ENCODE measurements around the gene FLAD1.

The FLAD1 gene

DNA sequence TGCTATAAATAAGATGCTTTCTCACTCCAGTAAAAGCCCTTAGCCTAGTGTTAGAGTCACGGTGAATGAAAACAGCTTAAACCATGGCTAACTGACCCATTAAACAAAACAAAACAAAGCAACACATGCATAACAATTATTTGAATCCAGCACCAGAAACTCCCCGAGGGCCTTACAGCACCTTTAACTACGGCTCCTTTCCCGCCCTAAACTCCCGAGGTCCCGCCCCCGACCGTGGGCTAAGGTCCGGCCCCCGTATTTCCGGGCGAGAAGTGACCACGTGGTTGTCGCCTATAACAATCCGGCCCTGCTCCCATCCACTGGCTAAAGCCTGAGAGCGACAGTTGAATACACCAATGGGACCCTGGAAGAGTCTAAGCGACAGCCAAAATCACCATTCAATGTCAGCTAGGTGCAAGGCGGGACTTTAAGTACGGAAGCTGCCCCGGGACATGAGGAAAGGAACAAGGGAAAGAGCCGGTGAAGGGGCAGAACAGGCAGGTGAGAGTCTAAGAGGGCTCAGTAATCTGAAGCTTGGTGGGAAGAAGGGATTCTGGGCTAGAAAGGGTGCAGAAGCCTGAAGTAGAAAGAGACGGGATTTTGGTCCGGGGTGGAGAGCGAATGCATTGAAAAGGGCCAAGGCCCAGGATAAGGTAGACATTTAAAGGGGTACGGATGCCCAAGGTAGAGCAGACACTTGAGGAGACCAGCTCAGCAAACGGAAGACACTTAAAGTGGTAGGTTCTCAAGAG is at the start of gene FLAD1:
Gene FLAD1 (plus strand): TSS at position 448 of the 752 bp plus-strand sequence. CDS start 351 bp downstream, outside the sequence.
- peak; percentile 90 to 94 for DNase-seq (ENCODE audit: low read depth in 2 of 2)

DNA sequence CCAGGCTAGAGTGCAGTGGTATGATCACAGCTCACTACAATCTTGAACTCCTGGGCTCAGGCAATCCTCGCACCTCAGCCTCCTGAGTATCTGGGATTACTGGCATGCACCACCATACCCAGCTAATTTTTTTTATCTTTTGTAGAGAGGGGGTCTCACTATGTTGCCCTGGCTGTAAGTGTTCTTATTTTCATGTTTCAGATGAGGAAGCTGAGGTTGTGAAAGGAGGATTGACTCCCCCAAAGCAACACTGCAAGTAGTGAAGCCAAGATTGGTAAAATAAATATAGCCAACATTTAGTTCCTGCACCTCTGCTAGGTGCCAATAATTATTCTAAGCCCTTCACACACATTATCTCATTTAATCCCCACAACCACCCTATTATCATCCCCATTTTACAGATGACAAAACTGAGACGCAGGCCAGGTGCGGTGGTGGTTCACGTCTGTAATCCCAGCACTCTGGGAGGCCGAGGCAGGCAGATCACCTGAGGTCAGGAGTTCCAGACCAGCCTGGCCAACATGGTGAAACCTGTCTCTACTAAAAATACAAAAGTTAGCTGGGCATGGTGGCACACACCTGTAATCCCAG is 48.7 kb upstream of the FLAD1 start:
- no peak for DNase-seq (ENCODE audit: low read depth in 2 of 2)

DNA sequence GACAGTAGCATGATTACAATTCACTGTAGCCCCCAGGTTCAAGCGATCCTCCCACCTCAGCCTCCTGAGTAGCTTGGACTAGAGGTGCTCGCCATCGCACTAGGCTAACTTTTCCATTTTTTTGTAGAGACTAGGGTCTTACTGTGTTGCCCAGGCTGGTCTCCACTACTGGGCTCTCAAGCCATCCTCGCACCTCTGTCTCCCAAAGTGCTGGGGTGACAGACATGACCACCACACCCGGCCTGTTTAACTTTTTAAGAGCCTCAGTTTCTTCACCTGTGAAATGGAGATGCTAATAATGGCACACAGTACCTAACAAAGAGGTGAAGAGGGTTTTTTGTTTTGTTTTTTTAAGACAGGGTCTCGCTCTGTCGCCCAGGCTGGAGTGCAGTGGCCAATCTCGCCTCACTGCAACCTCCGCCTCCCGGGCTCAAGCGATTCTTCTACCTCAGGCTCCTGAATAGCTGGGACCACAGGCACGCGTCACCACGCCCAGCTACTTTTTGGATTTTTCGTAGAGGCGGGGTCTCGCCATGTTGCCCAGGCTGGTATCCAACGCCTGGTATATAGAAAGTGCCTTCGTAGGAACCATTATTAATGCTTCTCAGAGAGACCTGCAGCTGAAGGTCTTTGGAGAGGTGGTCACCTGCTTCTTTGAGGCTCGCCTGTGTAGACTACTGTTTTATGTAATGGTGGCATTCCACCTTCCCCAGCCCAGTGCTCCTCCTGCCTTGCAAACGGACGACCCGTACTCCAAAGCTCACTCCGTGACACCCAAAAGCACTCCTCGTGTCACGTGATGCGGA is 47.2 kb upstream of the FLAD1 start:
- no peak for DNase-seq (ENCODE audit: low read depth in 2 of 2)

DNA sequence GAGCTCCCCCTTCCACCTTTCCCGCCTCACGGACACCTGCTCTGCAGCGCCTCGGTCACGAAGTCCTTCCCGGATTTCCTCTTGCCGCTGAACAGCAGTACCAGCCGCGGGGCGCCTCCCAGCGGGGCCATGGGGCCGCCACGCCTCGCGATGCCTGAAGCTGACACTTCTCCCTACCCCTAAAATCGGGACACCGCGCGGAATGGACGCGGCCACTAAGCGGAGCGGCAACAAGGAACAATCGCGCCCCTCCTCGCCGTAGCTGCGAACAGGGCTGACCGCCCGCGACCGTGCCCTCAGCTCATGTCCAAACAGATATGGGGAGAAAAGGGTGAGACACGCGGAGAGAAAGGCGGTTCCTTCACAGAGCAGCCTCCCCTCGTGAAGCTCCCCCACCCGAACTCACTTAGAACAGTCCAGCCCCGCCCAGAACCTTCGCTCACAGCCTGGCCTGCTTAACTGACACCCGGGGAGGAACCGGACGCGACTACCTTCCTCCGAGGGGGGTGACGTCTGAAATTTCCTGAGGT is 46.5 kb upstream of the FLAD1 start, which contains the start of gene PMVK:
Gene PMVK (minus strand): TSS at position 165 of the 530 bp plus-strand sequence. CDS start 34 bp downstream, at position 131.
- peak; percentile 90 to 93 for DNase-seq (ENCODE audit: low read depth in 2 of 2)

DNA sequence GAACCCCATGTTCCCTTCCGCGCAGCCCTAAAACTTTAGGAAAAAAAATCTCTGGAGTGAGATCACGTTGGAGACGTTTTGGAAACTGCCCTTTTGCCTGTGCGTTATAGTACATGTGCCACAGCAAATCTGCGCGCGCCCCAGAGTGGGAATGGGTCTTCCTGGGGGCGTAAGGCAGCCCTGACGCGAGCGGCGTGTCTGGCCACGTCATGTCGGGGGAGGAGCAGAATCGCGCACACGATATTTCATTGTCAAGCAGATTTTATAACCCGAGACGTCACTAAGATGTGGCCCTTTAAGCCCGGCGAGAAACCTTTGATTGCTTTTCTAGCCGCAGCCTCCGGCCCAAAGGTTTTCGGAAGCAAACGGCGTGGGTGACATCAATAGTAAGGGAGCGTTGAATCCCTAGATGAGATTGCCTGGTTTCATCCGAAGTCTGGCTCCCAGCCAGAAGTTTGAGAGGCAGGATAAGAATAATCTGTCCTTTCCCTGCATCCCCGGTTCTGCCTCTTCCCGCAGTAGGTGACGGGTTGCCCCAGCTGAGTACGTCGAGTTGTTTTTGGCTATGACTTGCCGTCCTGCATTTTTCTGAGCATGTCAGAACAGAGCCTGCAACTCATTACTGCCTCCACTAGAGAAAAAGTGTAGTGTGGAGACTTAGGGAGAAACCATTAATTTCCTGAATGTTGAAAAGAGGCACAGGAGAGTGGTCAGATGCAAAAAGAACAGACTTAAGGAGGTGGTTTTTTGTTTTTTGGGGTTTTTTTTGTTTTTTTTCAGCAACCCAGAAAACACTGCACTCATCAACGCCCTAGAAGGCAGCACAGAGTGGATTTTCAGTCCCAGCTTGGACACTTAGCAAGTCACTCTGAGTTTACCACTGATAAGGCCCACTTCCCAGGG is 45.8 kb upstream of the FLAD1 start:
- peak; percentile 78 to 79 for DNase-seq (ENCODE audit: low read depth in 2 of 2)

DNA sequence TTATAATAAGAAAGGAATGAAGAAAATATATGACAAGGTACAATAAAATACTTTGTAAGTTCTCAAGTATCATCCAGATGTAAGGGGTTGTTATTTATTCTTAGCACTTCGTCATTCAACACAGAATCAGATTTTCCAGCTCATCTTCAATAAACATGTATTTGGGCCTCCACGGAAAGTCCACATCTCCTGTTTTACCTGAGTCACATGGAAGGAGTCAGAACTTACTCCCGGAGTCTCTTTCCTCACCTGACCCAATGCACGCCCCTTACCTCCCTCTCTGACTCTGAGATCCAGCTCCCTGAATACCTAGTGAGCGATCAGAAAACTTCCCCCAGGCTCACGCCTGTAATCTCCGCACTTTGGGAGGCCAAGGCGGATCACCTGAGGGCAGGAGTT is 45.2 kb upstream of the FLAD1 start:
- DNase-seq (ENCODE audit: low read depth in 2 of 2) = no peak

DNA sequence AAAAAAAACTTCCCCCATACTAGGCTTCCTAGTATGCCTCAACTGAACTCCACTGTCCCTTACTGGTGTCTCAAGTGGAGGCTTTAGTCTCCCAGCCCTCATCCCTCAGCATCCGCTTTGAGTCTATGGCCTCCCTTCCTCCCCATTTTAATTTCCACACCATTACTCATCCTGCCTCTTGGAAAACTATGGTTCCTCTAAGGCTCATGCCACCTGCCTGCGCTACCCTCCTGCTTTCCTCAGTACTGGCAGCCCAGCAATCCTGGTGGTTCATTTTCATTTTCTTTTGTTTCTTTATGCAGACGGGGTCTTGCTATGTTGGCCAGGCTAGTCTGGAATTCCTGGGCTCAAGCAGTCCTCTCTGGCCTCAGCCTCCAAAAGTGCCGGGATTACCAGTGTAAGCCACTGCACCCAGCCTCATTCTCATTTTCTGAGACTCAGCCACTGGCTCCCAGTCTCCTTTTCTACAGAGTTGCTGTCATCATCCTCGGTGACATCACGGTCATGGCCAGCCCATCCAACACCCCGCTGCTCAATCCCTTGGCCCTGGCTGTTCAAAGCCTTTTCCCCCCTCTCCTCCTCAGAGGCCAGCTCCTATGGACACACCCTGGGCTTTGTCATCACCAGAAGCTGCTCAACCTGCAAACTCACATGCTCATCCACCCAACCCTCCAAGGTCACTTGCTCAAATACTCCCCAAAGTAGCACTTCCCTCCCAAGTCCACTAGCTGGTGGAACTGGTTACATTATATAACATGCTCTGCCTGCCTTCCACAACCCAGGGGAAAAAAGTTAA is 44.3 kb upstream of the FLAD1 start:
- no peak for DNase-seq (ENCODE audit: low read depth in 2 of 2)

DNA sequence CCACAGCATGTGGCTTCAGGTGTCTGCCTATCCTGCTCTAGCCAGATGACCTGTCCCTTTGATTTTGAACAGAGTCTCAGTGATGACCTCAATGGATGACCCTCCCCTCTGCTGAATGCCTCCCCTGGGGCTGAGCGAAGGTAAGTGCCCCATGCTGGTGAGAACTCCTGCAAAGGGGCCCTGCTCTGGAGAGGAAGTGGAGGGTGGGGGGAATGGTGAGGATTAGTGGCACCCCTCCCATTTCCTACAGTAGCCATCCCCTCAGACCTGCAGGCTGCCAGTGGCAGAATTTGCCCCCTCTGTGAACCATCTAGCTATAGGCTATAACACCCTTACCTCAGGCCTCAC is 43.0 kb upstream of the FLAD1 start:
- DNase-seq (ENCODE audit: low read depth in 2 of 2) = no peak

DNA sequence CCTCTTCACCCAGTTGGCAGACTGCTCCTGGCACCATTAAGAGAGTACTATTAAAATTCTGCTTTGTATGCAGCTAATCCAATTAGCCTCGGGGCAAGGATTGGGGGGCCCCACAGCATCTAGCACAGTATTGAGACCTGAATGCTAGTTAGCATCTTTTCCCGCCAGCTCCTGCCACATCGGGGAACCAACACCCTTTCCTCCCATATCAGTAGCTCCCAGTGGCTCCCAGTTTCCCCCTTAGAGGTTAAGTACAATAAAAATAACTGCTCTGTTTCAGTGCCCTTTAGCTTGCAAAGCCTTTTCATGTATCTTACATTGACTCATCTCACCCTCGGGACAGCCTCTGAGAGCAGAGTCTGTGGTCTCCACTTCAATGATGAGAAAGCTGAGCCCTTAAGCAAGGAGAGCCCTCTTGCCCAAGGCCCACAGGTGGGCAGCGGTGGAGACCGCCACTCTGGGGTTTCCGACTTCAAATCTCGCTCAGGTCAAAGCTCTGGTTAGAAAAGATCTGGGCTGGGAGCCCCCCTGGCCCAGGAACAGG is 42.4 kb upstream of the FLAD1 start:
- no peak for DNase-seq (ENCODE audit: low read depth in 2 of 2)

DNA sequence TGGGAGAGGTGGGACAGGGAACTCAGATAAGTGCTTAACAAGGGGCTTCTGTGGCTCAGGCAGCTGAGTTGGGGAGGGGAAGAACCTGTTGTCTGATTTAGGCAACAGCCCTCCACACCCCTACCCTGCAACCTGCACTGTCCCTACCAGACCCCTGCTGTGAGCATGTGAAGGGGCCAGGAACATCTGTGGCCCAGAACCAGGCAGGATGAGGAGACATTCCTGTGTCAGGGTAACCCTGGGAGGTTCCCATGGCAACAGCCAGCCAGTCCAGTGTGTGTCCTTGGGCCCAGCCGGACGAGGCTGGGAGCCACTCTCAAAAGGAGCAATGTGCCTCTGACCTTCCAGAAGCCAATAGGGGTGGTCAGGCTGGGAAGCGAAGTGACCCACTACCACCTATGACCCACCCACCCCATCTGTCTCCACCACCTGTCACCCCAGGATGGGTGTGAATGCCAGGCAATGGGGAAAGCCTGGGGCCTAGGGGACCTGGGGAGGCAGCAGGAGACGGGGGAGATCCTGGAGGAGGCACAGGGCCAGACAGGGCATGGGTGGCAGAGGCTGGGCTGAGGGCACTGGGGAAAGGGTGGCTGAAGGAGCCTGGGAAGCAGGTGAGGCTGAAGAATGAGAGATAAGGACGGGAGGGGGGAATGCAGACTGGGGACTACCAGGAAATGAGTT is 41.7 kb upstream of the FLAD1 start:
- no peak for DNase-seq (ENCODE audit: low read depth in 2 of 2)

DNA sequence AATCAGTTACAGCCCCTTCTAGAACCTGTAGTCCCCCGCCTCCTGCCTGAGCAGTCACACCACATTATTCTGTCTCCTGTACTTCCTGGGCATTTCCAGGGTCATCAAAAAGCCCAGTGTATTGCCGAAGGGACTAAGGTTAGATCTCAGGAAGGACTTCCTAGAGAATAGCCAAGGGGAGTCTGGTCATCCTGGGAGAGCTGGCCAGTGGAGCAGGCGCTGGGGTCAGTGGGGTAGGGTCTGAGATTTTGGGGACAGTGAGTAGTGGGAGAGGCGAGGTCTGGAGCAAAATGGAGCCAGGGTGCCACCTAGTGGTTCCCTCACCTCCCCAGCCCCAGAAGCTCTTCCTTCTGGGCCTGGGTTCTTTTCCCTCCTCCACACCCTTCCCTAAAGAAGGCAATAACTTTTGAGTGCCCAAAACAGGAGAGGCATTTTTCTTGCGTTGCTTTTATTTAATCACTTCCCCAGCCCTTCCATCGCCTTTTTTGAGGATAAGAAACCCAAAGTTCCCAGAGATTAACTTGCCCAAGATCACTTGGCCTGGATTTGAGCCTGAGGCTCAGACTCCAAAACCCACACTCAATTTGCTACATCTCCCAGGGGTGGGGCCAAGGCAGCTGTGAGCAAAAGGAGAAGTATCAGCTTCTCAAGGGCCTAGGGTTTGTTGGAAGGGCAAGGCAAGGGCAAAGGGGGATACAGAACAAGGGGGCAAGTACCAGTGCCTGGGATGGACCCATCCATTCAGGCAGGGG is 39.3 kb upstream of the FLAD1 start:
- no peak for DNase-seq (ENCODE audit: low read depth in 2 of 2)

DNA sequence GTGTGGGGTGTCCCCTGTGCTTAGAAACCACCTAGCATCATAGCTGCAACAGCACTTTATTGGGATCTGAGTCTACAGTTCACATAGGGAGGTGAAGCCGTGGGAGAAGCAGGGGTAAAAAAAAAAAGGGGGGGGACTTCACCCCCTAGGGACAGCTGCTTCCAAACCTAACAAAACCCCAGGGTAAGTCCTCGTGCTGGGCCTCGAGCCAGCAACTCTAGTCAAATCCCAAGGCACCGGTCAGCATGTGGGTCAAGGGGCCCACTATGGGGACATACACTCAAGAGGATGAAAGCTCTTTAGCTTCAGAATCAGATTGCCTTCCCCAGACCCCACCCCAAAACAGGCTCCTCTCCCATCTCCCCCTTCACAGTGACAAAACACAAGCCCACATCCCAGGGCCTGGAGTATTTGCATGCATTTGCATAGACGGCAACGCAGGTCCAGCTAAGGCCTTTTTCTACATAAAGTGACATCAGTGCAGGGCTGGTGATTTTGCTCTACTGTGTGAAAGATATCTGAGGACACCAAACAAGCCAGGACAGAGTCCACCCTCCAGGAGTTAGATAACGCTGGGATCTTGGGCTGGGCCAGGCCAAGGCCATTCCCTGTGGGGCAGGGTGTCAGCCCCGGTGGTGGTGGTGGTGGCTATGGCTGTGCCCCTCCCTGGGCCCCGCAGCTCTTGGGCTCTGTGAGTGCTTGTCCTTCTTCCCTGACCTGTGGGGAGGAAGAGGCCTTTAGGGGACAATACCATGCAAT is 38.6 kb upstream of the FLAD1 start:
- no peak for DNase-seq (ENCODE audit: low read depth in 2 of 2)

DNA sequence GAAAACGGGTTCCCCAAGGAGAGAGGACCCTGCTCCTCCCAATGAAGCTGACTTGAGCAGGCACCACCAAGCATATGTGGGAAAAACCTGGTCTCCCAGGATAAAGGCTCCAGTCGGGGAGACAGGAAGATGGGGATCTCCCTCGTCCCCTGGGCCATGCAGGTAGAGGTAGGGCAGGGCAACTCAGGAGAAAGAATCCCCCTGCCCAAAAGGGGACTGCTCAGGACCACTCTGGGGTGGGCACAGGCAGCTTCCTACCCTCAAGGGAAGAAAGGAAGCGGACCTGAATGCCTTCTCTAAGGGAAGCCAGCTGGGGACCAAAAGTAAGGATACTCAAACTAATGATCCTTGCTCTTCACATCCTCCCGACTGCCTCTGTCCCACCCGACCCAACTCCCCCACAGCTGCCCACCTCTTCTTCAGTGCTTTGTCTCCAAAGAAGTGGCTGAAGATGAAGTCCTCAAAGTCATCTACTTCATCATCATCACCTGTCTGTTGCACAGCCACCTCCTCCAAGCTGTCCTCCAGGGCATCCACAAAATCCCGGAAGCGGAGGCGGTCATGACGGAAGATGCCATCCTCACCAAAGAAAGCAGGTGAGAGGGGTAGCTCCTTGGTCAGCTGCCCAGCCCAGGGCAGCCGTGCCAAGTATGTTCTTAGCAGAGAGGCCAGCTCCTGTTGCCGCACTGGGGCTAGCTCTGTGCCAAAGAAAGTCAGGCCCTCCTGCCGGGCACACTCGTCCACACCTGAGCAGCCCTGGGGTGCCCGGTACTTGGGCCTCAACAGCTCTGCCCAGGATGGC is 37.8 kb upstream of the FLAD1 start:
- no peak for DNase-seq (ENCODE audit: low read depth in 2 of 2)

DNA sequence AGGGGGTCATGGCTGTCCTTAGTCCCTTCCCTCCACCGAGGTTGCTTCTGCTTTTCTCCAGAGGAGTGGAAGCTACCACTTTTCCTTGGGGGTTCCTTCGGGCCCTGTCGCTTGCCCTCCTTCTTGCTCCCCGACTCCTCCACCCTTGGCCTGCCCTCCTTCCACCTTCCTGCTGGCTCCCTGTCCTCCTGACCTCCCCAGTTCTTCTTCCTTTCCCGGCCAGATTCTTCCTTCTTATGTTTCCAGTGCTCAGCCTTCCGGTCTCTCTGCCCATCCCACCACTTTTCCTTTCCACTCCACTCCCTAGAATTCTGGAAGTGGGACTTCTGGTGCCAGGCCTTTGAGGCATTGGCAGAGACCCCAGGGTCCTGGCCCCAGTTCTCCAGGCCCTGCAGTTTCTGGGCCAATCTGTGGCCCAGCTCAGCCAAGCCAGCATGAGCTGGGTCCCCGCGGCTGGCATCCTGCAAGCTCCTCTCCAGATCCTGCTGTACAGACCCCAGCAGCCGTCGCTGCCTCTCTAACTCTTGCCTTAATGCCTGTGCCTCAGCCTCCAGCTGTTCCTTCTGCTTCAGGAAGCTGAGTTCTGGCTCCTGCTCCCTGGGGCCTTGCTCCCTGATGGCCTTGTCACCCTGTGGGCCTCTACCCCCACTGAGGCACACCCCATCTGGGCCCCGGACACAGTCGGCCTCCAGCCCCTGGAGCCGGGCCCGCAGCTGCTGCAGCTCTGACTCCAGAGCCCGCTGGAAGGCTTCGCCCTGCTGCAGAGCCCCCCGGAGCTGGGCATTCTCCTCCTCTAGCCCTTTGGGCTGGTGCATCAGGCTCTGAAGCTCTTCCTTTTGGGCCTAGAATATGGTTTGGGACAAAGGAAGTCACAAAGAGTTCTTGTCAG is 36.9 kb upstream of the FLAD1 start:
- no peak for DNase-seq (ENCODE audit: low read depth in 2 of 2)

DNA sequence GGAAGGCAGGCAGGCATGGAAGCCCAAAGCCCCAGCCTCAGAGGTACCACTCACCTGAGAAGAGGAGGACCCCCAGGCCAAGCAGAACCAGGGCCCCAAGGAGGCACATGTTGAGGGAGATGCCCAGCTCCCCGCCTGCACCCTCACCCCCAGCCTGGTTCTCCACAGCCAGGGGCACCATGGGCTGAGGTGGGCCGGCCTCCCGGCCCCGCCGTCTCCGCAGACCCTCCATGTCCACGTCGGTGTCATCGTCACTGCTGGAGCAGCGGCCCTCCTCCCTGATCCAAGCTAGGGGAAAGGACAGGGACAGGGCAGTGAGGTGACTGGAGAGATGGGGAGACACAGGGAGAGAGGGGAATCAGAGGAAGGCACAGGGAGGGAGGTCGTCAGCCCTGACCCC is 35.1 kb upstream of the FLAD1 start:
- DNase-seq (ENCODE audit: low read depth in 2 of 2) = no peak

DNA sequence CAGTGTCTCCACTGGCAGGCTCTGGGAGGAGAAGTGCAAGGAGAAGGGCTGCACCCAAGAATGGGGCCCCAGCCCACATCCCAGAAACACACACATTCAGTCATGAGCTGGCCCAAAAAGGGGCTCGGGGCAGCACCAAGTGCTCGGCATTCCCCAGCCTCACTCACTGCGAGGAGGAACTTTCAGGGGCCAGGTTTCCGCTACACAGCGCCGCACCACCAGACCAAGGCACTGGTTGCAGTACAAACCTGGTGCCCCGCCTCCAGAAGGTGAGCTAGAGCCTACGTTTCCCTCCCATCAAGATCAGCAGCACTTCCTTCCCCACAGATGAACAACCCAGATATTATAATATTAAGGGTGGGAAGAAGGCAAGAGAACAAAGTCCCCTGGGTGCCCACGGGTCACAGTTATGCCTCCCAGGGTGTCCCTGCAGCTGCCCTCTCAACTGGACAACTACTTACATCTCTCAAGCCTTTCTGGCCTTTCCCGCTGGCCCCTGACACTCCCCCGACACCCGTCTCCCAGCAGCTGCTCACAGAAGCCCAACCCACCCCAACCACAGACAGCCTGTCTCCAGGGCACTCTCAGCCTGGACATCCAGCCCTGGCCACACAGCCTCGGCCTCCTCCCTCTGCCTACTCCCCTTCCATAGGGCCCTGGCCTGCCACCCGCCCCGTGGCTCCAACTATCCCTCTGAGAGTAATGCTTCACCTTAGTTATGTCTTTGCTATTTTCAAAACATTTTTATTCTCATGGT is 31.1 kb upstream of the FLAD1 start:
- no peak for DNase-seq (ENCODE audit: low read depth in 2 of 2)
